Renal cortical epithelial cell (primary cell): ENCODE data around the gene SMARCC1. TPM values are rescaled to one million over a fixed set of nuclear protein-coding genes. Genes with fewer than 3 reads are reported as not detected.

ENCODE experiments used
- DNase-seq: peaks from one replicate; pipeline ENCODE4 v3.0.0-alpha.2; 2011; ENCODE audit warnings: low read depth
- total RNA-seq: library from RNA; depleted of rRNA; stranded (reverse); fragments of >200 nt; gene quantifications from 2 replicates; pipeline ENCODE4 v1.2.3, GENCODE V29; 2014

Gene SMARCC1
- total RNA-seq, 1 donor from 2014 or later = 82.9 TPM

- no peak for DNase-seq
Measured at GRCh38 chr3:47542471-47543173, 239.1 kb downstream of the SMARCC1 start.

- DNase-seq = no peak
Measured at GRCh38 chr3:47541583-47542108, 240.0 kb downstream of the SMARCC1 start.

GRCh38 chr3:47540281-47540680 lies 241.4 kb downstream of the SMARCC1 start:
- DNase-seq = no peak

- DNase-seq = no peak
Measured at GRCh38 chr3:47536967-47537366, 244.7 kb downstream of the SMARCC1 start.

GRCh38 chr3:47536221-47536891 lies 245.3 kb downstream of the SMARCC1 start:
- no peak for DNase-seq

Other genes with a start within 250 kb of the SMARCC1 start
- 0.40 and 1.2 TPM in 2 replicates for gene CSPG5, start 203.0 kb downstream of the SMARCC1 start, total RNA-seq
- 56.6 and 85.6 TPM in 2 replicates for gene DHX30, start 21.2 kb upstream of the SMARCC1 start, total RNA-seq
- 68.1 and 192 TPM in 2 replicates for gene MAP4, start 234.5 kb upstream of the SMARCC1 start, total RNA-seq